Psoas muscle (tissue), 8 donors: ENCODE data around the gene SUPT6H. TPM values are rescaled to one million over a fixed set of nuclear protein-coding genes. Genes with fewer than 3 reads are reported as not detected.
"Not testable (repeated sequence)": the region's sequence is repeated elsewhere in the genome, so short reads cannot be mapped to it uniquely, and the experiment has no call there.

Experiments used
- ATAC-seq, 4 donors: fragments of 200-7000 bp; cut with Tn5 transposase; one replicate each; pipeline ENCODE4 v1.9.1; 2020; ENCODE audit warnings: moderate library complexity in 3 of 4, mild to moderate bottlenecking in 2 of 4
- DNase-seq, 2 donors: peaks; one replicate each; pipeline ENCODE4 v3.0.0-alpha.2; 2020
- H3K27ac ChIP-seq: fragments of 200-600 bp; one replicate; pipeline ENCODE4 v1.8.0; 2022
- H3K27me3 ChIP-seq, 3 donors: fragments of 200-600 bp in 1 of 3; one replicate each; pipeline versions ENCODE4 v1.6.1 to v1.8.0; 2013 to 2022; ENCODE audit warnings: low read length in 2 of 3, mild to moderate bottlenecking in 2 of 3, moderate library complexity in 1 of 3; ENCODE audit not compliant: insufficient read depth in 3 of 3
- H3K36me3 ChIP-seq, 2 donors: fragments of 200-600 bp in 1 of 2; one replicate each; pipeline versions ENCODE4 v1.6.1 to v1.8.0; 2013 to 2022; ENCODE audit warnings: low read depth in 1 of 2, mild to moderate bottlenecking in 1 of 2, moderate library complexity in 1 of 2; ENCODE audit not compliant: insufficient read depth in 1 of 2
- H3K4me1 ChIP-seq: fragments of 200-600 bp; one replicate; pipeline ENCODE4 v1.8.0; 2022
- H3K4me3 ChIP-seq: fragments of 200-600 bp; one replicate; pipeline ENCODE4 v1.8.0; 2022; ENCODE audit warnings: mild to moderate bottlenecking
- H3K9me3 ChIP-seq: fragments of 200-600 bp; one replicate; pipeline ENCODE4 v1.8.0; 2022
- CTCF ChIP-seq: fragments of 200-600 bp; IDR thresholded peaks from one replicate; pipeline ENCODE4 v1.8.0; 2022; ENCODE audit warnings: antibody characterized with exemption
- WGBS, 3 donors: extraction: QIAGEN DNeasy Blood & Tissue Kit; methylation state at CpG; one replicate each; pipeline versions ENCODE4 v1.1.6 to v1.1.7; 2013; 5-methylcytosine and 5-hydroxymethylcytosine counted together
- intact Hi-C, 2 donors: fragments of 100-400 bp; cut with DNase I; formaldehyde crosslinking; loops; one replicate each; pipeline versions ENCODE4 v1.11.0 to v1.14.2; 2022
- polyA plus RNA-seq, 3 donors: library from polyadenylated mRNA; stranded (reverse); fragments of 200-250 nt; gene quantifications; one replicate each; pipeline ENCODE4 v1.2.3, GENCODE V29; 2013
- total RNA-seq, 4 donors: library from RNA; stranded (reverse); fragmentation: NEBNext Ultra II Directional in 2 of 4; extraction: Animal tissue kit (Norgen Biotek cat#: 25700) in 2 of 4; gene quantifications; one replicate each; pipeline versions ENCODE4 v1.2.1 to v1.2.4, GENCODE V29; 2021 to 2023
- donor health status: healthy with polysubstance abuse.
- donor health status: DM: no; HTN: no; CAD: no; lungs with moderate emphysema.
- donor health status: Bipolar disorder and iron deficiency.
- donor health status: healthy.
- donor health status: DM: yes; HTN: yes; CAD: no.
- donor health status: DM: no; HTN: no; CAD: no.
- donor health status: DM: no; HTN: no; CAD: no.
- donor health status: DM: yes; HTN: yes; CAD: no.

The SUPT6H gene
- total and polyA plus RNA-seq, 7 donors: 28.6 to 77.4 (median 67.0) TPM

- Histone ChIP-seq H3K4me3 (peak overlapping the region; percentile 87), H3K36me3 (peaks cover 8 to 60% of the 10 kb centered on the region in 2 donors), H3K9me3 (no peaks in the 10 kb centered on the region), H3K27ac (peak overlapping the region; percentile 98), H3K4me1 (peaks cover 28% of the 10 kb centered on the region), H3K27me3 (no peaks in the 10 kb centered on the region)
- WGBS, 3 donors: 63 to 72% (median 65%) methylated on average over 12 of the region's 12 CpGs
- DNase-seq: no peak
- ATAC-seq: no peak
- no peak for TF ChIP-seq CTCF
- intact Hi-C loops: loop anchor here (2.0 to 10.0 kb wide), 2 partner anchors 17 to 269 kb away; partner anchors contain the start of gene SUPT6H (in 1 of the 2)
These were observed 15.8 kb upstream of the SUPT6H start for GRCh38 chr17:28646039-28646754.

GRCh38 chr17:28648698-28649097, 13.3 kb upstream of the SUPT6H start:
- TF ChIP-seq CTCF: no peak
- peaks cover 0 to 60% of the 10 kb centered on the region in 2 donors for H3K36me3 ChIP-seq
- no peaks in the 10 kb centered on the region for H3K27me3 ChIP-seq
- WGBS, 3 donors: 25 to 49% (median 38%) methylated on average over 2 of the region's 2 CpGs
- H3K4me1 ChIP-seq: peaks cover 20% of the 10 kb centered on the region
- ATAC-seq (no peak), DNase-seq (no peak)
- H3K4me3 ChIP-seq: no peak overlapping the region
- intact Hi-C loops: loop anchor here in 1 of 2 donors (10.0 kb wide), 1 partner anchor 266 kb away; no protein-coding TSS in a partner anchor
- H3K27ac ChIP-seq: no peak overlapping the region
- H3K9me3 ChIP-seq: no peaks in the 10 kb centered on the region

GRCh38 chr17:28655160-28655559, 6.8 kb upstream of the SUPT6H start:
- DNase-seq (no peak), ATAC-seq (no peak)
- Histone ChIP-seq H3K4me3 (no peak overlapping the region), H3K9me3 (no peaks in the 10 kb centered on the region), H3K27me3 (no peaks in the 10 kb centered on the region), H3K27ac (no peak overlapping the region), H3K36me3 (peaks cover 3 to 76% of the 10 kb centered on the region in 2 donors), H3K4me1 (peaks cover 2% of the 10 kb centered on the region)
- TF ChIP-seq CTCF: no peak
- 86 to 95% (median 92%) methylated on average over 5 of the region's 5 CpGs for WGBS, 3 donors
- intact Hi-C loops: no loop called here

- intact Hi-C loops: no loop called here
- no peaks in the 10 kb centered on the region for H3K9me3 ChIP-seq
- no peak overlapping the region for H3K27ac ChIP-seq
- peaks cover 13% of the 10 kb centered on the region for H3K4me1 ChIP-seq
- H3K4me3 ChIP-seq: no peak overlapping the region
- whole genome bisulfite sequencing, 3 donors: 86 to 89% (median 87%) methylated on average over 5 of the region's 5 CpGs
- DNase-seq (no peak), ATAC-seq (no peak)
- peaks cover 3 to 50% of the 10 kb centered on the region in 2 donors for H3K36me3 ChIP-seq
- no peak for TF ChIP-seq CTCF
- H3K27me3 ChIP-seq: no peaks in the 10 kb centered on the region
These were observed 4.2 kb upstream of the SUPT6H start for GRCh38 chr17:28657756-28658155.

GRCh38 chr17:28658342-28658741, 3.7 kb upstream of the SUPT6H start:
- Histone ChIP-seq H3K4me1 (peaks cover 17% of the 10 kb centered on the region), H3K36me3 (peaks cover 3 to 44% of the 10 kb centered on the region in 2 donors)
- H3K27ac ChIP-seq, H3K4me3 ChIP-seq, H3K27me3 ChIP-seq, H3K9me3 ChIP-seq, ATAC-seq, intact Hi-C loops, DNase-seq: not testable (repeated sequence)
- WGBS, 3 donors: 90 to 93% (median 92%) methylated on average over 4 to 5 of the region's 8 CpGs

GRCh38 chr17:28658766-28659496, 3.1 kb upstream of the SUPT6H start:
- Histone ChIP-seq H3K36me3 (peaks cover 3 to 38% of the 10 kb centered on the region in 2 donors), H3K4me1 (peaks cover 23% of the 10 kb centered on the region)
- H3K27me3 ChIP-seq, H3K27ac ChIP-seq, DNase-seq, ATAC-seq, H3K4me3 ChIP-seq, intact Hi-C loops, H3K9me3 ChIP-seq: not testable (repeated sequence)
- 97 to 98% (median 98%) methylated on average over 39 to 46 of the region's 46 CpGs for WGBS, 3 donors

- H3K9me3 ChIP-seq, H3K27me3 ChIP-seq, H3K27ac ChIP-seq, DNase-seq, intact Hi-C loops, H3K4me3 ChIP-seq, ATAC-seq: not testable (repeated sequence)
- 98 to 99% (median 98%) methylated on average over 19 to 23 of the region's 23 CpGs for WGBS, 3 donors
- H3K36me3 ChIP-seq: peaks cover 3 to 33% of the 10 kb centered on the region in 2 donors
- H3K4me1 ChIP-seq: peaks cover 29% of the 10 kb centered on the region
These were observed 2.5 kb upstream of the SUPT6H start for GRCh38 chr17:28659497-28659881.
